GM23248 (cell line): ENCODE results near the gene CCDC146. TPM values are rescaled to one million over a fixed set of nuclear protein-coding genes. Genes with fewer than 3 reads are reported as not detected.

Experiments used
- DNase-seq: peaks from one replicate; pipeline ENCODE4 v3.0.0-alpha.2; 2015
- H2AFZ ChIP-seq: fragments of 200-600 bp; sonication (generic); 2 replicates; pipeline ENCODE4 v1.6.1; 2016; ENCODE audit warnings: antibody characterized with exemption
- H3F3A ChIP-seq: fragments of 200-600 bp; sonication (generic); 2 replicates; pipeline ENCODE4 v1.6.1; 2016; ENCODE audit warnings: mild to moderate bottlenecking, antibody characterized with exemption, mixed run types; ENCODE audit not compliant: insufficient read depth
- H3K27ac ChIP-seq: fragments of 200-600 bp; sonication (generic); 2 replicates; pipeline ENCODE4 v1.5.1; 2016; ENCODE audit warnings: mild to moderate bottlenecking
- H3K27me3 ChIP-seq: fragments of 200-600 bp; sonication (generic); replicated peaks from 2 replicates; pipeline ENCODE4 v1.6.1; 2016; ENCODE audit warnings: mild to moderate bottlenecking; ENCODE audit not compliant: insufficient read depth
- H3K36me3 ChIP-seq: fragments of 200-600 bp; sonication (generic); 2 replicates; pipeline ENCODE4 v1.6.1; 2016; ENCODE audit warnings: low read depth, mild to moderate bottlenecking
- H3K4me1 ChIP-seq: fragments of 200-600 bp; sonication (generic); 2 replicates; pipeline ENCODE4 v1.6.1; 2016; ENCODE audit warnings: mild to moderate bottlenecking; ENCODE audit not compliant: insufficient read depth
- H3K4me2 ChIP-seq: fragments of 200-600 bp; sonication (generic); one replicate; pipeline ENCODE4 v1.6.1; 2016; ENCODE audit warnings: mild to moderate bottlenecking; ENCODE audit not compliant: unreplicated experiment
- H3K4me3 ChIP-seq: fragments of 200-600 bp; sonication (generic); 2 replicates; pipeline ENCODE4 v1.5.1; 2016; ENCODE audit warnings: mild to moderate bottlenecking
- H3K79me2 ChIP-seq: fragments of 200-600 bp; sonication (generic); 2 replicates; pipeline ENCODE4 v1.6.1; 2016; ENCODE audit warnings: mild to moderate bottlenecking; ENCODE audit not compliant: insufficient read depth
- H3K9ac ChIP-seq: fragments of 200-600 bp; sonication (generic); 2 replicates; pipeline ENCODE4 v1.6.1; 2016; ENCODE audit warnings: mild to moderate bottlenecking
- H3K9me2 ChIP-seq: fragments of 200-600 bp; sonication (generic); 2 replicates; pipeline ENCODE4 v1.6.1; 2016; ENCODE audit warnings: mixed run types, mild to moderate bottlenecking, moderate library complexity; ENCODE audit not compliant: insufficient read depth
- H3K9me3 ChIP-seq: fragments of 200-600 bp; sonication (generic); one replicate; pipeline ENCODE4 v1.6.1; 2017; ENCODE audit warnings: low read depth
- H4K20me1 ChIP-seq: fragments of 200-600 bp; sonication (generic); 2 replicates; pipeline ENCODE4 v1.6.0; 2016; ENCODE audit not compliant: insufficient read depth
- EZH2 ChIP-seq: fragments of 200-600 bp; sonication (generic); IDR thresholded peaks from 2 replicates; pipeline ENCODE4 v1.6.1; 2018; ENCODE audit warnings: antibody characterized with exemption, mild to moderate bottlenecking; ENCODE audit not compliant: insufficient read depth, poor library complexity, severe bottlenecking
- EZH2phosphoT487 ChIP-seq: fragments of 200-600 bp; sonication (generic); IDR thresholded peaks from 2 replicates; pipeline ENCODE4 v1.6.1; 2018; ENCODE audit warnings: antibody characterized with exemption, moderate library complexity, mild to moderate bottlenecking, low read depth; ENCODE audit not compliant: insufficient read depth
- WGBS, 2 experiments: methylation state at CpG; one replicate each; pipeline ENCODE4 v1.1.6; 2015 to 2017; ENCODE audit warnings: low lambda C conversion rate in 2 of 2, low coverage in 1 of 2; ENCODE audit errors: missing lambda C conversion rate in 2 of 2; 5-methylcytosine and 5-hydroxymethylcytosine counted together
- in situ Hi-C: fragments of 300-500 bp; cut with MboI; formaldehyde crosslinking; loops from 2 replicates; pipeline ENCODE4 v1.15.0; 2020
- polyA plus RNA-seq: library from polyadenylated mRNA; unstranded; fragments of >200 nt; fragmentation: Nextera tagmentation; extraction: Ambion mirVana; gene quantifications from 2 replicates; pipeline ENCODE4 v1.2.1, GENCODE V29; 2016
- total RNA-seq: library from RNA; depleted of rRNA; stranded (reverse); fragments of >200 nt; shearing (Covaris generic); gene quantifications from 2 replicates; pipeline ENCODE4 v1.2.3, GENCODE V29; 2014

CCDC146 gene
- total and polyA plus RNA-seq, 2 experiments from 2014 or later, result 0.32 to 0.78 TPM

GRCh38 chr7:77258593-77258992 lies 136.2 kb downstream of the CCDC146 start:
- 93 to 98% methylated on average over 6 of the region's 6 CpGs for WGBS, 2 experiments
- TF ChIP-seq EZH2, result no peak
- TF ChIP-seq EZH2phosphoT487, result no peak
- no peaks in the 10 kb centered on the region for H3K27me3 ChIP-seq

GRCh38 chr7:77262316-77262715 lies 139.9 kb downstream of the CCDC146 start:
- H3K9me2 ChIP-seq, result no peaks in the 10 kb centered on the region
- in situ Hi-C loops, result no loop called here
- no peaks in the 10 kb centered on the region for H3F3A ChIP-seq
- no peaks in the 10 kb centered on the region for H3K79me2 ChIP-seq
- WGBS, 2 experiments, result 80 to 84% methylated on average over 4 of the region's 4 CpGs
- no peak overlapping the region for H2AFZ ChIP-seq
- H3K27me3 ChIP-seq, result no peaks in the 10 kb centered on the region
- H3K9me3 ChIP-seq, result no peaks in the 10 kb centered on the region
- no peaks in the 10 kb centered on the region for H3K36me3 ChIP-seq
- H3K27ac ChIP-seq, result no peak overlapping the region
- no peak overlapping the region for H3K4me2 ChIP-seq
- H3K9ac ChIP-seq, result no peak overlapping the region
- TF ChIP-seq EZH2, result no peak
- no peak for TF ChIP-seq EZH2phosphoT487
- no peak for DNase-seq
- H3K4me1 ChIP-seq, result no peaks in the 10 kb centered on the region
- no peaks in the 10 kb centered on the region for H4K20me1 ChIP-seq
- no peak overlapping the region for H3K4me3 ChIP-seq

More at GRCh38 chr7:77258593-77258992, 136.2 kb downstream of the CCDC146 start:
- Histone ChIP-seq H3K9me2 (no peaks in the 10 kb centered on the region), H3K4me1 (no peaks in the 10 kb centered on the region), H3K9ac (no peak overlapping the region), H3K79me2 (no peaks in the 10 kb centered on the region), H2AFZ (no peak overlapping the region), H3K4me3 (no peak overlapping the region), H4K20me1 (no peaks in the 10 kb centered on the region), H3F3A (no peaks in the 10 kb centered on the region), H3K9me3 (no peaks in the 10 kb centered on the region), H3K4me2 (no peak overlapping the region), H3K36me3 (no peaks in the 10 kb centered on the region), H3K27ac (no peak overlapping the region)
- in situ Hi-C loops, result no loop called here
- no peak for DNase-seq

- Histone ChIP-seq H3K4me3 (no peak overlapping the region), H3K9me2 (no peaks in the 10 kb centered on the region), H3K36me3 (no peaks in the 10 kb centered on the region), H3K9ac (no peak overlapping the region), H3K27ac (no peak overlapping the region), H3K9me3 (no peaks in the 10 kb centered on the region), H4K20me1 (no peaks in the 10 kb centered on the region), H2AFZ (no peak overlapping the region), H3K4me1 (no peaks in the 10 kb centered on the region), H3K27me3 (no peaks in the 10 kb centered on the region), H3K4me2 (no peak overlapping the region), H3K79me2 (no peaks in the 10 kb centered on the region), H3F3A (no peaks in the 10 kb centered on the region)
- WGBS, 2 experiments, result 78 to 83% methylated on average over 4 of the region's 4 CpGs
- no peak for DNase-seq
- TF ChIP-seq EZH2, result no peak
- no peak for TF ChIP-seq EZH2phosphoT487
- in situ Hi-C loops, result no loop called here
Measured at GRCh38 chr7:77265666-77266065, 143.3 kb downstream of the CCDC146 start.

- in situ Hi-C loops, result no loop called here
- H3K9me2 ChIP-seq, result no peaks in the 10 kb centered on the region
- no peaks in the 10 kb centered on the region for H3K27me3 ChIP-seq
- no peak overlapping the region for H3K9ac ChIP-seq
- 94 to 98% methylated on average over 2 of the region's 2 CpGs for WGBS, 2 experiments
- TF ChIP-seq EZH2, result no peak
- no peak for TF ChIP-seq EZH2phosphoT487
- H3K4me2 ChIP-seq, result no peak overlapping the region
- H3K79me2 ChIP-seq, result no peaks in the 10 kb centered on the region
- H3F3A ChIP-seq, result no peaks in the 10 kb centered on the region
- H3K4me3 ChIP-seq, result no peak overlapping the region
- H3K4me1 ChIP-seq, result no peaks in the 10 kb centered on the region
- no peaks in the 10 kb centered on the region for H4K20me1 ChIP-seq
- H2AFZ ChIP-seq, result no peak overlapping the region
- DNase-seq, result no peak
- H3K27ac ChIP-seq, result no peak overlapping the region
- H3K9me3 ChIP-seq, result no peaks in the 10 kb centered on the region
- no peaks in the 10 kb centered on the region for H3K36me3 ChIP-seq
Measured at GRCh38 chr7:77266291-77266794, 143.9 kb downstream of the CCDC146 start.
